ENCODE results near the gene WWC2.
A peak's percentile ranks its signal among the peaks of the same experiment; 100 is the strongest.

Gene WWC2

DNA sequence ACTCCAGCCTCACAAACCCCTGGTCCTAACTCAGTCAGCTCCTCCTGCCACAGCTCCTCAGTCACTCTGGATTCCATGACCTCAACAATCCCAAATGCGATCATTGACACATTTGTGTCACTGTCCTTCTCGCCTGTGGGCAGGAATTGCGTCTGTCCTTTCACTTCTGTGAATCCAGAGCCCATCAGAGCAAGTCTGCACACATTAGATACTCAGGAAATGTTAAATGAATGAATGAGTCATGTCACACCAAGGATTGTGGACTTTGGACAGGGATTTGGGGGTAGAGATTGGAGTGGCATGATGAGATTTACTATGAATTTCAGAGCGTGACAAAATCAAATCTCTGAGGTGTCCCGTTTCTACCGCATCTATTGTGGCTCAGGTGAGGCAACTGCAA lies 234.9 kb downstream of the WWC2 start:
- DNase-seq (ENCODE audit: low read depth), result no peak
- TF ChIP-seq, protein P1, sequence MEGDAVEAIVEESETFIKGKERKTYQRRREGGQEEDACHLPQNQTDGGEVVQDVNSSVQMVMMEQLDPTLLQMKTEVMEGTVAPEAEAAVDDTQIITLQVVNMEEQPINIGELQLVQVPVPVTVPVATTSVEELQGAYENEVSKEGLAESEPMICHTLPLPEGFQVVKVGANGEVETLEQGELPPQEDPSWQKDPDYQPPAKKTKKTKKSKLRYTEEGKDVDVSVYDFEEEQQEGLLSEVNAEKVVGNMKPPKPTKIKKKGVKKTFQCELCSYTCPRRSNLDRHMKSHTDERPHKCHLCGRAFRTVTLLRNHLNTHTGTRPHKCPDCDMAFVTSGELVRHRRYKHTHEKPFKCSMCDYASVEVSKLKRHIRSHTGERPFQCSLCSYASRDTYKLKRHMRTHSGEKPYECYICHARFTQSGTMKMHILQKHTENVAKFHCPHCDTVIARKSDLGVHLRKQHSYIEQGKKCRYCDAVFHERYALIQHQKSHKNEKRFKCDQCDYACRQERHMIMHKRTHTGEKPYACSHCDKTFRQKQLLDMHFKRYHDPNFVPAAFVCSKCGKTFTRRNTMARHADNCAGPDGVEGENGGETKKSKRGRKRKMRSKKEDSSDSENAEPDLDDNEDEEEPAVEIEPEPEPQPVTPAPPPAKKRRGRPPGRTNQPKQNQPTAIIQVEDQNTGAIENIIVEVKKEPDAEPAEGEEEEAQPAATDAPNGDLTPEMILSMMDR (conservative IDR thresholded peaks at IDR 0.05; ENCODE audit: low read depth, low read length), result no peak
- H3K4me3 ChIP-seq (ENCODE audit: low read depth, low read length), result no peak overlapping the region

DNA sequence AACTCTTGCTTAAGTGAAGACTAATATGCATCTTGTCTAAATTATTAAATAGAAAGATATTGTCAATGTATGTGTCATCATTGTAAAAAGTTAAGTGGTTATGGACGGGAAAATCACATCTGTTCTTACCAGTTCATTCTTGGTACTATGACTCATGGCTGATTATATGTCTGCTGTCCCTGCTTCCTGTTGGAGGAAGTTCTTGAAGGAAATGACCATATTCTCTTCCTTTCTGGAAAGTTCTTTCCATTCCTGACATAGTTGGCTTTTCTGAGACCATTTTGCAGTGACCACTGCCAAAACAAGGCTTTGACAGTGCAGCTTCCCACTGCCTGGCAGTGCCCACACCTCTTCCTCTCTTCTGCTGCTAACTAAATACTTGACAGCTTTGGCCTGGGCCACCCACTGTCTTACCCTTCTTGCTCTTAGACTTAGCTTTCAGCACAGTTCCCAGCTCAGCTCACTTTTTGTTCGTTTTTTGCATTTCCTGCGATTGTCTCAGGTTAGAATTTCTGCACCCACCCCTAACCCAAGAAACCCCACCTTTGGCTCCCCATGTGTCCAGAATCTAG lies 236.4 kb downstream of the WWC2 start:
- H3K4me3 ChIP-seq (ENCODE audit: low read depth, low read length), result no peak overlapping the region
- peak; percentile 92 for DNase-seq (ENCODE audit: low read depth)
- TF ChIP-seq, protein P1 (conservative IDR thresholded peaks at IDR 0.05; ENCODE audit: low read depth, low read length), result no peak

DNA sequence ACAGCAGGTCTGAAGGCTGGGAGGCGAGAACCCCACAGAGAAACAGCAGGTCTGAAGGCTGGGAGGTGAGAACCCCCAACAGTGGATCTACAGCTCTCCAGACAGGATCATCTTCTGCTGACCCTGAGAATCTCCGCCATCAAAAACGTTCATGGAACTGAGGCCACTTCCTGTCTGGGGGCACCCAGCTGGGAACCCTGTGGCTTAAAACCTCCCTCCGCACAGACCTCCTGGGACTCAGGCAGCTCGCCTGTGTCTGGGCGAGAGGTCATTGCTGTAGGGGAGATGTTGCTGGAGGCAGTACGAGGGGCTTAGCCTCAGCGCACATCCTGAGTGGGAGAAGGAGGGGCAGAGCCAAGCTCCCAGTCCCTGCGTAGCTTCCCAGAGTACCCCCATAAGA lies 238.3 kb downstream of the WWC2 start:
- DNase-seq (ENCODE audit: low read depth), result peak; percentile 79
- TF ChIP-seq, protein P1 (conservative IDR thresholded peaks at IDR 0.05; ENCODE audit: low read depth, low read length), result no peak
- no peak overlapping the region for H3K4me3 ChIP-seq (ENCODE audit: low read depth, low read length)

DNA sequence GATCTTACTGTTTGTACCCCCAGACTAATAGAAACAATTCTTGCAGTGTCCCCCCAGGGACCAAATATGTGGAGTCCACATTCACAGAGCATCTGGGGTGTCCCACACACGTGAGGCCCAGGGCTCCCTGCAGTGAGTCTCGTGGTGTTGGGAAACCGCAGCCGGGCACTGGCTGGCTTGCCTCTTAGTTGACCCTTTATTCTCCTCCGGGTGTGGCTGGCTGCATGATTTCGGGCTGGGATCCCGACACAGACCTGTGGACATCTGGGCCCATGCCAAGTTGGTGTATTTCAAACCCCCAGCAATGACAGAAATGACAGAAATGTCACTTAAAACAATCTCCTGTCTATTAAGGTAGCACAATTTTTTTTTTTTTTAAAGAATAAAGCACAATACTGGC lies 238.8 kb downstream of the WWC2 start:
- DNase-seq (ENCODE audit: low read depth), result peak; percentile 66
- TF ChIP-seq, protein P1 (conservative IDR thresholded peaks at IDR 0.05; ENCODE audit: low read depth, low read length), result no peak
- H3K4me3 ChIP-seq (ENCODE audit: low read depth, low read length), result no peak overlapping the region

DNA sequence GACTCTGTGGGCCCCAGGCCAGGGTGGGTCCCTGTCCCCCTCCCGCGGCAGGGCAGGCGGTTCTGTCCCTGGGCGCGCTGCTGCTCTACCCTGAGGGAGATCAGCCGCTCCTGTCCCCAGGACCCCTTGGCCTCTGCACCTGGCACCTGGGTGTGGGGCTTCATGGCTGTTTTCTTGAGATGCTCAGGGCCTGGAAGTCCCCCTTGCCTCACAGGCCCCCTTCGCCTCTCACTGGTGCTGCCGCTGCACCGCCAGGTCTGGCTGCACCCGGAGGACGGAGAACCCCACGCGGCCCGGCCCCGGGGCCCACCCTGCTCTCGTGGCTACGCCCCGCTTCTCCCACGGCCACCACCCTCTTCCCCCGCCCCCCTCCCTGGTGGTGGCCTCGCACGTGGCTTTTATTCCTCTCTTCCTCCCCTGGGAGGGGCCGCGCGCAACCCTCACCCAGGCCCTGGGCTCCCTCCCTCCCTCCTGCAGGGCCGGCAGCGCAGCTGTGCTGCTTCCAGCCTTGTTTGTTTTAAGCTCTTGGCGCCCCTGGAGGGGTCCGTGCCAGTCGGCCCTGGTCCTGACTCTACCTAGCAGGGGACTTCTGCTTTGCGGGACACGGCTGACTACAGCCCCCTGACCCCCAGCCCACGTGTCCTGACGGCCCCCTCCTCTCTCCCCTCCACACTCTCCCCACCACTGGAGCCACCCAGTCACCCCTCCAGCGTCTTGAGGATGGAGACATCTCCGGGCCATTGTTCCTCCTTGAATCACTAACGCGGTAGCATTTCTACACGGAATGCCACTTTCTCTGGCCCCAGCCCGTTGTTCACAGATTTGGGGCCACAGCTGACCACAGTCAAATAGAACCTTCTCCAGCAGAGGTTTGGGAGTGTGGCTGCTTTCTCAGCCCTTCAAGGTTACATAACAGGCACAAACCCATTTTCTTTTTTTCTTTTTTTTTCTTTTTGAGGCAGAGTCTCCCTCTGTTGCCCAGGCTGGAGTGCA lies 243.8 kb downstream of the WWC2 start:
- H3K4me3 ChIP-seq (ENCODE audit: low read depth, low read length), result peak overlapping the region; percentile 24
- TF ChIP-seq, protein P1 (conservative IDR thresholded peaks at IDR 0.05; ENCODE audit: low read depth, low read length), result no peak

DNA sequence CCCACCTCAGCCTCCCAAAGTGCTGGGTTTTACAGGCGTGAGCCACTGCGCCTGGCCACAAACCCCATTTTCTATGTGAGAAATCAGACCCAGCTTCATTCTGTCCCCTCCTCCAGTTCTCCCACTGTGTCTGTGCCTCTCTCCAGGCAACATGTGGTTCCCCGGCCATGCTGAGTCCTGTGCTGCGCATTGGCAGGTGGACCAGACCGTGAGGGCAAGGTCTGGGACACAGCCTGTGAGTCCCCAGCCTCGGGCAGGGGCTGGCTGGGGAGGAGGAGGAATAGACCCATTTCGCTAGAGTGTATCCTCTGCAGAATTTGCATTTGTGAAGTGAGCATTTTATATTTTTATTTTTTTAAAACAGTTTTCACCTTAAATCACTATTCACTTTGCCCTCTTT lies 244.7 kb downstream of the WWC2 start:
- no peak overlapping the region for H3K4me3 ChIP-seq (ENCODE audit: low read depth, low read length)
- no peak for DNase-seq (ENCODE audit: low read depth)
- TF ChIP-seq, protein P1 (conservative IDR thresholded peaks at IDR 0.05; ENCODE audit: low read depth, low read length), result no peak

More for the DNA sequence above, 243.8 kb downstream of the WWC2 start:
- DNase-seq (ENCODE audit: low read depth), result peak; percentile 42

All from choroid plexus epithelial cell (primary cell).